Pancreas (tissue), 10 donors: ENCODE results near the gene WDR5. TPM values are rescaled to one million over a fixed set of nuclear protein-coding genes. Genes with fewer than 3 reads are reported as not detected.
A peak's percentile ranks its signal among the peaks of the same experiment; 100 is the strongest.

Experiments
- ATAC-seq, 4 donors: fragments of 200-7000 bp; cut with Tn5 transposase; one replicate each; pipeline versions ENCODE4 v1.8.0 to v1.9.1; 2020; ENCODE audit warnings: mild to moderate bottlenecking in 4 of 4, moderate library complexity in 4 of 4
- DNase-seq, 6 donors: peaks; one replicate each; pipeline ENCODE4 v3.0.0-alpha.2; 2020
- FAIRE-seq: peaks from 2 replicates; lab custom pipeline; 2012; peaks lifted over from hg19 to GRCh38; lab: Jason Lieb, UNC
- H3K27ac ChIP-seq, 4 donors: fragments of 200-600 bp; sonication (generic); 1 replicate in 3 of 4; 2 replicates in 1 of 4; pipeline versions ENCODE4 v1.5.0 to v1.8.0; 2020
- H3K27me3 ChIP-seq, 4 donors: fragments of 200-600 bp; one replicate each; pipeline ENCODE4 v1.8.0; 2021
- H3K36me3 ChIP-seq, 3 donors: fragments of 200-600 bp; sonication (generic) in 1 of 3; one replicate each; pipeline versions ENCODE4 v1.5.0 to v1.8.0; 2020 to 2021
- H3K4me1 ChIP-seq, 3 donors: fragments of 200-600 bp; one replicate each; pipeline ENCODE4 v1.8.0; 2021
- H3K4me3 ChIP-seq, 4 donors: fragments of 200-600 bp; sonication (generic) in 2 of 4; one replicate each; pipeline versions ENCODE4 v1.5.0 to v1.8.0; 2020 to 2021
- H3K9me3 ChIP-seq, 4 donors: fragments of 200-600 bp; one replicate each; pipeline ENCODE4 v1.8.0; 2021
- WGBS, 2 donors: extraction: QIAGEN DNeasy Blood & Tissue Kit; methylation state at CpG; one replicate each; pipeline ENCODE4 v1.1.7; 2013; 5-methylcytosine and 5-hydroxymethylcytosine counted together
- intact Hi-C, 3 donors: fragments of 100-400 bp; cut with DNase I; formaldehyde crosslinking; loops; one replicate each; pipeline versions ENCODE4 v1.11.1 to v1.14.2; 2022
- polyA plus RNA-seq, 2 donors: library from polyadenylated mRNA; stranded (reverse); fragments of 200-250 nt; gene quantifications; one replicate each; pipeline ENCODE4 v1.2.3, GENCODE V29; 2013
- total RNA-seq, 6 donors: library from RNA; stranded (reverse); fragmentation: NEBNext Ultra II Directional in 4 of 6; extraction: Animal tissue kit (Norgen Biotek cat#: 25700) in 4 of 6; gene quantifications; one replicate each; pipeline versions ENCODE4 v1.2.1 to v1.2.4, GENCODE V29; 2021 to 2023
- TF ChIP-seq, protein P1 (sequence below), 4 donors: fragments of 200-600 bp; sonication (generic) in 3 of 4; IDR thresholded peaks; one replicate each; pipeline versions ENCODE4 v1.5.0 to v1.8.0; 2021; ENCODE audit warnings: antibody characterized with exemption in 4 of 4
- donor health status: healthy with polysubstance abuse.
- donor health status: DM: no; HTN: no; CAD: no; lungs with moderate emphysema.
- donor health status: DM: no; HTN: no; CAD: no.
- donor health status: control.
- donor health status: control.
- donor health status: Bipolar disorder and iron deficiency.
- donor health status: DM: yes; HTN: yes; CAD: no.
- donor health status: DM: no; HTN: no; CAD: no.
- donor health status: DM: no; HTN: no; CAD: no.
- donor health status: DM: yes; HTN: yes; CAD: no.

Gene WDR5
- total and polyA plus RNA-seq, 8 donors, result 14.0 to 26.1 (median 16.5) TPM

DNA sequence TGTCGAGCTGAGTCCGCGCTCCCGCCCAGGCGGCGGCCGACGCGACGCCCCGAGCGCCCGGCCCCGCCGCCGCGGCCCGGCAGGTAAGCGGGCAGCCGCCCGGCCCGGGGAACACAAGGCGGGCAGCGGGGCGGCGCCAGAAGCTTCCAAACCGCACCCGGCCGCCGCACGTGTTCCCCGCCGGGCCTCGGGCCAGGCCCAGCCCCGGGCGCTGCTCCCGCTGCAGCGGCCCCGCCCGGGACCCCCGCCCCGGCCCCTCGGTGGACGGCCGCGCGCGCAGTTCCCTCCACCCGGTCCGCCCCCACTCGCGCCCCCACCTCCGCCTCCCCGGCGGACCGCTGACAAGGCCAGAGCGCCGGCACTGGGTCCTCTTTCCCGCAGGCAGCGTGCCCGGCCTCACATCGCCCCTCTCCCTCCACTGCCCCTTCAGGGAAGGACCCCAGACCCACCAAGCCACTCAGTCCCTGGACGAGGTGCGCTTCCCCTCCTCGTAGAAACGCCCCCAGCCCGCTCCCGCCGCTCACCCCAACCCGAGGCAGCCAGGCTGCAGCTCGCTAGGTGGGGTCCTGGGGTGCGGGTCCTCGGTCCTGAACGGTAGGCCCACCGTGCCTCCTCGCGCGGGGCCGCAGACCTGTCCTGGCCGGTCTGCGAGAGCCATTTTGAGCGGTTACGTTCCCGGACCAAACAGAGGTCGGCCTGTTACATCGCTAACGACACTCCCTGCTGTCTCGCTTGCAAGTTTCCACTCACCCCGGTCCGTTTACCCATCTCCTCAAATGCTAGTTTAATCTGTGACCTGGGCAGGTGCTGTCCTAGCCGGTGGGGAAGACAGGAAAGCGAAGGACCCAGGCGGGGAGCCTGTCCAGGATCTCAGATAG is 475 bp downstream of the WDR5 start:
- TF ChIP-seq, protein P1, sequence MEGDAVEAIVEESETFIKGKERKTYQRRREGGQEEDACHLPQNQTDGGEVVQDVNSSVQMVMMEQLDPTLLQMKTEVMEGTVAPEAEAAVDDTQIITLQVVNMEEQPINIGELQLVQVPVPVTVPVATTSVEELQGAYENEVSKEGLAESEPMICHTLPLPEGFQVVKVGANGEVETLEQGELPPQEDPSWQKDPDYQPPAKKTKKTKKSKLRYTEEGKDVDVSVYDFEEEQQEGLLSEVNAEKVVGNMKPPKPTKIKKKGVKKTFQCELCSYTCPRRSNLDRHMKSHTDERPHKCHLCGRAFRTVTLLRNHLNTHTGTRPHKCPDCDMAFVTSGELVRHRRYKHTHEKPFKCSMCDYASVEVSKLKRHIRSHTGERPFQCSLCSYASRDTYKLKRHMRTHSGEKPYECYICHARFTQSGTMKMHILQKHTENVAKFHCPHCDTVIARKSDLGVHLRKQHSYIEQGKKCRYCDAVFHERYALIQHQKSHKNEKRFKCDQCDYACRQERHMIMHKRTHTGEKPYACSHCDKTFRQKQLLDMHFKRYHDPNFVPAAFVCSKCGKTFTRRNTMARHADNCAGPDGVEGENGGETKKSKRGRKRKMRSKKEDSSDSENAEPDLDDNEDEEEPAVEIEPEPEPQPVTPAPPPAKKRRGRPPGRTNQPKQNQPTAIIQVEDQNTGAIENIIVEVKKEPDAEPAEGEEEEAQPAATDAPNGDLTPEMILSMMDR (IDR thresholded peaks at IDR 0.05), result no peak
- Histone ChIP-seq H3K4me3 (peak overlapping the region; percentile 45 to 98 (median 91)), H3K27ac (no peak overlapping the region), H3K9me3 (no peaks in the 10 kb centered on the region), H3K4me1 (peaks cover 6 to 23% (median 13%) of the 10 kb centered on the region in 3 donors), H3K27me3 (no peaks in the 10 kb centered on the region), H3K36me3 (peaks cover 0 to 6% (median 3%) of the 10 kb centered on the region in 3 donors)
- intact Hi-C loops, result loop anchor here in 1 of 3 donors (10.0 kb wide), 1 partner anchor 72 kb away; the partner anchor contains the start of gene BRD3
- FAIRE-seq (no peak), DNase-seq (peak in 5 of 6 donors; percentile 37 to 81 (median 50)), ATAC-seq (peak in 1 of 4 donors; percentile 4)
- 0% methylated on average over 43 to 93 of the region's 93 CpGs for WGBS, 2 donors

DNA sequence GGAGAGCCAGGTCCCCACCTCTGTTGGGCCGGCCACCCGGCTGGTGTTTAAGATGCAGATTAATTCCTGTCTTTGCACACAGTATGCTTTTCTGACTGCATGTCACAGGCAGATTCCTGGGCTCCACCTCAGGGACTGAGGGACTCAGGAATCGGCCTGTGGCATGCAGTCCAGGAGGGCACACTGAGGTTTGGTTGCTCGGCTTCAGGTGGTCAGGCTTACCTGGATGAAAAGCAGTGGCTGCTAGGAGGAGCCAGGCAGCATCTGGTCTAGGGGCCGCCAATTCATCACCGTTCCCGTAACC is 1.1 kb downstream of the WDR5 start:
- H3K4me1 ChIP-seq, result peaks cover 6 to 19% (median 11%) of the 10 kb centered on the region in 3 donors
- DNase-seq (no peak), FAIRE-seq (no peak), ATAC-seq (no peak)
- H3K27me3 ChIP-seq, result no peaks in the 10 kb centered on the region
- TF ChIP-seq, protein P1 (IDR thresholded peaks at IDR 0.05), result no peak
- intact Hi-C loops, result loop anchor here in 1 of 3 donors (10.0 kb wide), 1 partner anchor 72 kb away; the partner anchor contains the start of gene BRD3
- peak overlapping the region; percentile 45 to 98 (median 91) for H3K4me3 ChIP-seq
- WGBS, 2 donors, result 12 to 14% methylated on average over 7 of the region's 7 CpGs
- no peak overlapping the region for H3K27ac ChIP-seq
- peaks cover 0 to 8% (median 8%) of the 10 kb centered on the region in 3 donors for H3K36me3 ChIP-seq
- no peaks in the 10 kb centered on the region for H3K9me3 ChIP-seq

DNA sequence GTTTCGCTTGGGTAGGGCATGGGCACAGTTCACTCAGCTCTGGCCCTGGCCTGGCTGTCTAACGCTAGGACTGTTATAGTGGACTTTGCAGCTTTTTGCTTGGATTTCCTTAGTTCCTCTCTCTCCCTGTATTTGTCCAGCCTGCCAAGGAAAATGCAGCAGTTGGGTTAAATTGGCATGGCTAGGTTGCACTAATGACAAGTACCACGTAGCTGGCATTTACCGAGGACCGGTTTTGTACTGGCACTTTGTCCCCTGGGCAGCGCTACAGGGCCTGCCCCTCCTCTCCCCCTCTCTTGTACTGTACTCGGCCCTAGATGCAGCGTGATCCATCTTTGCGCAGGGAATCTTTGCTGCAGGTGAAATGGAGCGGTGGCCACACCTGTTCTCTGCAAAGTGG is 2.4 kb downstream of the WDR5 start:
- Histone ChIP-seq H3K27me3 (no peaks in the 10 kb centered on the region), H3K9me3 (no peaks in the 10 kb centered on the region), H3K36me3 (peaks cover 0 to 21% (median 8%) of the 10 kb centered on the region in 3 donors), H3K4me3 (no peak overlapping the region), H3K4me1 (peaks cover 6 to 19% (median 11%) of the 10 kb centered on the region in 3 donors), H3K27ac (no peak overlapping the region)
- TF ChIP-seq, protein P1 (IDR thresholded peaks at IDR 0.05), result no peak
- DNase-seq, result no peak
- intact Hi-C loops, result loop anchor here in 1 of 3 donors (10.0 kb wide), 1 partner anchor 73 kb away; the partner anchor contains the start of gene BRD3
- ATAC-seq, result peak in 1 of 4 donors; percentile 14
- FAIRE-seq, result no peak
- 36 to 38% methylated on average over 10 of the region's 10 CpGs for WGBS, 2 donors

DNA sequence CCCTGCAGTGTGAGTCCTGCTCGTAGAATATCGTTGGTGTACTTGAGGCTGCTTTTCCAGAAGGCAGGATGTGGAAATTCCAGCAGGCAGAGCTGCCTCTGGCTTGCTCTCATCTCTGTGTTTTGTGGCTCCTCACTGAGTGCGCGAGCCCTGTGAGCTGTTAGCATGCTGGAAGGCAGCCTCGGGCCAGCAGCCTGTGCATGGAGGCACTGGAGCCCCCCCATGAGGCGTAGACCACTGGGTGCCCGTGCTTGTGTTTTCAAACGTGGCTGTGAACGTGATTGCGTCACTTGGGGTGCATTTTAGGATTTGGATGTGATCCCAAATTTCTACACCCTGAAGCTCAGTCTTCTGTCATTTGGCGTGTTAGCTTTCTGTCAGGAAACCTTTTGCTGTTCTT is 3.2 kb downstream of the WDR5 start:
- no peak for FAIRE-seq
- no peaks in the 10 kb centered on the region for H3K9me3 ChIP-seq
- ATAC-seq, result no peak
- TF ChIP-seq, protein P1 (IDR thresholded peaks at IDR 0.05), result no peak
- peaks cover 6 to 19% (median 11%) of the 10 kb centered on the region in 3 donors for H3K4me1 ChIP-seq
- H3K36me3 ChIP-seq, result peaks cover 0 to 27% (median 11%) of the 10 kb centered on the region in 3 donors
- intact Hi-C loops, result loop anchor here in 1 of 3 donors (10.0 kb wide), 1 partner anchor 74 kb away; the partner anchor contains the start of gene BRD3
- no peak for DNase-seq
- no peak overlapping the region for H3K4me3 ChIP-seq
- H3K27me3 ChIP-seq, result no peaks in the 10 kb centered on the region
- WGBS, 2 donors, result 74 to 82% methylated on average over 11 of the region's 11 CpGs
- H3K27ac ChIP-seq, result no peak overlapping the region
